Uterus (tissue), 2 donors: ENCODE measurements around the gene ABCC3.

Experiments
- POLR2A ChIP-seq, 2 donors: fragments of 450-650 bp; IDR thresholded peaks; one replicate each; pipeline ENCODE4 v1.6.1; 2016; ENCODE audit warnings: antibody characterized with exemption in 2 of 2, mild to moderate bottlenecking in 1 of 2, moderate library complexity in 1 of 2
- TF ChIP-seq, protein P1 (sequence below), 4 experiments: fragments of 200-600 bp in 2 of 4; fragments of 450-650 bp in 2 of 4; sonication (generic) in 2 of 4; IDR thresholded peaks; one replicate each; pipeline ENCODE4 v1.5.1; 2016 to 2019; ENCODE audit warnings: antibody characterized with exemption in 4 of 4, mild to moderate bottlenecking in 2 of 4, moderate library complexity in 1 of 4

DNA sequence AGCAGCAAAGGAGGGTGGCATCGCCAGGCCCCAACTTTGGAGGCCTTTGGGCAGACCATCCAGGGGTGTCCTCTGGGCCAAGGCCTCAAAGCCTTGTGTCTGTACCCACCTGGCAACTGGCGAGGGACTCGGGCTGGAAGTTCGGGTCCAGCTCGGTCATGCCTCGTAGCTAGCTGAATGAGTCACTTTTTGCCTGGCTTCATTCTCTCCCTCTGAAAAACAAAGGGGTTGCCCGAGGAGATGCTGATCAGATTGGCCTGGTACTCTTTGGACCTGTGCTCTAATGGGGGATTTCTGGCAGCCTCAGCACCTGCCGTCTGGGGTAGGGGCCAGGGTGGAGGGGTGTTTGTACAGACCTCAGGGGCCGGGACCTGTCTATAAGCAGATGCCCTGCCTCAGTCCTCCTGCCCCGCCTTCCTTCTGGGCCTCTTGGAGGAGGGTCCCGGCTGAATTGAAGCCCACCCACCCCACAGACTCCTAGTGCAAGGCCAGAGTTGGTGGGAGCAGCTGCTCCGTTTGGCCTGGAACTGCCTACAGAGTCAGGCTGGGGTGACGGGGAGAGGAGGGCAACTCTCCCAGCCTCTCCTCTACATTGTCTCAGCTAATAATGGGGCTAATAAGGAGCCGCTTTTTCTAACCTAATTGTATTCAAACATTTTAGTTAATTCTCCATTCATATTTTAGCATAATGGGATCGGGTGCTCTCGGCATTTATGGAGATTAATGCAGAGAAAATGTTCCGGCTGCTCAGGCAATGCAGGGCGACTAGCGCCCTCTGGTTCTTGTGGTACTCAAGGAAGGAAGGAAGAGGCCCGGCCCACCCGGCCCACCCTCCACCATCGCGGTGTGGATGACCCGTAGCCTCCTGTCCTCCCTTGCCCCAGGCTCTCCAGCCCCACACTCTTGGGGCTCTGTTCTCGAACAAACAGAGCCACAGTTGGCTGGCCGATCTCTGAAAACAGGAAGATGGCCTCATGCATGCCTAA lies 21.4 kb upstream of the ABCC3 start:
- TF ChIP-seq, protein P1, sequence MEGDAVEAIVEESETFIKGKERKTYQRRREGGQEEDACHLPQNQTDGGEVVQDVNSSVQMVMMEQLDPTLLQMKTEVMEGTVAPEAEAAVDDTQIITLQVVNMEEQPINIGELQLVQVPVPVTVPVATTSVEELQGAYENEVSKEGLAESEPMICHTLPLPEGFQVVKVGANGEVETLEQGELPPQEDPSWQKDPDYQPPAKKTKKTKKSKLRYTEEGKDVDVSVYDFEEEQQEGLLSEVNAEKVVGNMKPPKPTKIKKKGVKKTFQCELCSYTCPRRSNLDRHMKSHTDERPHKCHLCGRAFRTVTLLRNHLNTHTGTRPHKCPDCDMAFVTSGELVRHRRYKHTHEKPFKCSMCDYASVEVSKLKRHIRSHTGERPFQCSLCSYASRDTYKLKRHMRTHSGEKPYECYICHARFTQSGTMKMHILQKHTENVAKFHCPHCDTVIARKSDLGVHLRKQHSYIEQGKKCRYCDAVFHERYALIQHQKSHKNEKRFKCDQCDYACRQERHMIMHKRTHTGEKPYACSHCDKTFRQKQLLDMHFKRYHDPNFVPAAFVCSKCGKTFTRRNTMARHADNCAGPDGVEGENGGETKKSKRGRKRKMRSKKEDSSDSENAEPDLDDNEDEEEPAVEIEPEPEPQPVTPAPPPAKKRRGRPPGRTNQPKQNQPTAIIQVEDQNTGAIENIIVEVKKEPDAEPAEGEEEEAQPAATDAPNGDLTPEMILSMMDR (IDR thresholded peaks at IDR 0.05), result peak in 1 of 4 experiments; percentile 15
- TF ChIP-seq POLR2A (IDR thresholded peaks at IDR 0.05), result no peak
